Thoracic aorta (tissue), 2 donors: Measurements from ENCODE around the gene DOC2A. TPM values are rescaled to one million over a fixed set of nuclear protein-coding genes. Genes with fewer than 3 reads are reported as not detected.

Experiments used
- ATAC-seq: fragments of 150-250 bp; one replicate; pipeline ENCODE4 v1.8.0; 2017; ENCODE audit warnings: low read depth; ENCODE audit not compliant: insufficient number of reproducible peaks, low FRiP score
- DNase-seq: peaks from one replicate; pipeline ENCODE4 v3.0.0-alpha.2; 2020; ENCODE audit warnings: low spot score
- H3K27ac ChIP-seq, 2 donors: fragments of 200-600 bp; sonication (generic); 1 replicate in 1 of 2; 2 replicates in 1 of 2; pipeline ENCODE4 v1.5.1; 2016; ENCODE audit warnings: mild to moderate bottlenecking in 2 of 2, moderate library complexity in 2 of 2
- H3K27me3 ChIP-seq: fragments of 200-600 bp; sonication (generic); replicated peaks from 2 replicates; pipeline ENCODE4 v1.6.0; 2016; ENCODE audit warnings: mild to moderate bottlenecking; ENCODE audit not compliant: insufficient read depth
- H3K36me3 ChIP-seq: fragments of 200-600 bp; sonication (generic); one replicate; pipeline ENCODE4 v1.5.1; 2016
- H3K4me1 ChIP-seq, 2 donors: fragments of 200-600 bp; sonication (generic); 1 replicate in 1 of 2; 2 replicates in 1 of 2; pipeline versions ENCODE4 v1.5.1 to v1.6.0; 2016; ENCODE audit warnings: low read depth in 2 of 2, mild to moderate bottlenecking in 1 of 2; ENCODE audit not compliant: control insufficient read depth in 1 of 2
- H3K4me3 ChIP-seq: fragments of 200-600 bp; sonication (generic); 2 replicates; pipeline ENCODE4 v1.5.1; 2016; ENCODE audit warnings: mild to moderate bottlenecking
- H3K9me3 ChIP-seq: fragments of 200-600 bp; sonication (generic); 2 replicates; pipeline ENCODE4 v1.5.1; 2016
- total RNA-seq, 2 donors: library from RNA; depleted of rRNA; stranded (reverse); fragments of >200 nt; gene quantifications; one replicate each; pipeline versions ENCODE4 v1.1.0 to v1.2.3, GENCODE V29; 2016
- TF ChIP-seq, protein P1 (sequence below): fragments of 200-600 bp; sonication (generic); IDR thresholded peaks from one replicate; pipeline ENCODE4 v1.5.1; 2019; ENCODE audit warnings: antibody characterized with exemption

Gene DOC2A
- total RNA-seq, 2 donors from 2014 or later, result 0.56 TPM; not detected in 1

DNA sequence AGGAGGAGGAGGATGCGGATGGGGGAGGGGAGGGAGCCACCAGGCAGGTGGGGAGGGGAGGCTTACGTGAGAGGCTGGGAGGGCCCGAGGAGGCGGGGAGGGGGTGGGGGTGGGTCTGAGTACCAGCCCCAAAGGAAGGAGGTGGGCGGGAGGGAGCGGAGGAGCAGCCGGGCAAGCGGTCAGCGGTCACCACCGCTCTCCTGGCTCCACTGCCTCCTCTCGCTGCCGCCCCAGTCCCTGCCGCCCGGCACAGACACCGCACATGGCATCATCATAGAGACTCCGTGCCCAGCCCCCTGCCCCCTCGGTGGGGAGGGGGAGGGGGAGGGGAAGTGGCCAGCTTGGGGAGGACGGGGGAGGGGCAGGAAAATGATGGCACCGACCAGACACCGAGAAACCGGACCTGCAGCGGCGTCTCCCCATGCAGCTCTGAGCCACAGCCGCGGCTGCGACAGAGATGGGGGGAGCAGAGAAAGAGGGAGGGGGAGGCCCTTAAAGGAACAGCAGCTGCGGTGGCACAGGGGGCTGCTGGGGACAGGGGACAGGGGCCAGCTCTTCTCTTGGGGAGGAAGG lies 20.1 kb upstream of the DOC2A start, which contains the start of gene TLCD3B:
TLCD3B (minus strand) TSS at position 431 of the 573 bp plus-strand sequence. CDS start 744 bp downstream, outside the sequence.
- TF ChIP-seq, protein P1, sequence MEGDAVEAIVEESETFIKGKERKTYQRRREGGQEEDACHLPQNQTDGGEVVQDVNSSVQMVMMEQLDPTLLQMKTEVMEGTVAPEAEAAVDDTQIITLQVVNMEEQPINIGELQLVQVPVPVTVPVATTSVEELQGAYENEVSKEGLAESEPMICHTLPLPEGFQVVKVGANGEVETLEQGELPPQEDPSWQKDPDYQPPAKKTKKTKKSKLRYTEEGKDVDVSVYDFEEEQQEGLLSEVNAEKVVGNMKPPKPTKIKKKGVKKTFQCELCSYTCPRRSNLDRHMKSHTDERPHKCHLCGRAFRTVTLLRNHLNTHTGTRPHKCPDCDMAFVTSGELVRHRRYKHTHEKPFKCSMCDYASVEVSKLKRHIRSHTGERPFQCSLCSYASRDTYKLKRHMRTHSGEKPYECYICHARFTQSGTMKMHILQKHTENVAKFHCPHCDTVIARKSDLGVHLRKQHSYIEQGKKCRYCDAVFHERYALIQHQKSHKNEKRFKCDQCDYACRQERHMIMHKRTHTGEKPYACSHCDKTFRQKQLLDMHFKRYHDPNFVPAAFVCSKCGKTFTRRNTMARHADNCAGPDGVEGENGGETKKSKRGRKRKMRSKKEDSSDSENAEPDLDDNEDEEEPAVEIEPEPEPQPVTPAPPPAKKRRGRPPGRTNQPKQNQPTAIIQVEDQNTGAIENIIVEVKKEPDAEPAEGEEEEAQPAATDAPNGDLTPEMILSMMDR, result no peak
- peaks cover 19% of the 10 kb centered on the region for H3K27me3 ChIP-seq

DNA sequence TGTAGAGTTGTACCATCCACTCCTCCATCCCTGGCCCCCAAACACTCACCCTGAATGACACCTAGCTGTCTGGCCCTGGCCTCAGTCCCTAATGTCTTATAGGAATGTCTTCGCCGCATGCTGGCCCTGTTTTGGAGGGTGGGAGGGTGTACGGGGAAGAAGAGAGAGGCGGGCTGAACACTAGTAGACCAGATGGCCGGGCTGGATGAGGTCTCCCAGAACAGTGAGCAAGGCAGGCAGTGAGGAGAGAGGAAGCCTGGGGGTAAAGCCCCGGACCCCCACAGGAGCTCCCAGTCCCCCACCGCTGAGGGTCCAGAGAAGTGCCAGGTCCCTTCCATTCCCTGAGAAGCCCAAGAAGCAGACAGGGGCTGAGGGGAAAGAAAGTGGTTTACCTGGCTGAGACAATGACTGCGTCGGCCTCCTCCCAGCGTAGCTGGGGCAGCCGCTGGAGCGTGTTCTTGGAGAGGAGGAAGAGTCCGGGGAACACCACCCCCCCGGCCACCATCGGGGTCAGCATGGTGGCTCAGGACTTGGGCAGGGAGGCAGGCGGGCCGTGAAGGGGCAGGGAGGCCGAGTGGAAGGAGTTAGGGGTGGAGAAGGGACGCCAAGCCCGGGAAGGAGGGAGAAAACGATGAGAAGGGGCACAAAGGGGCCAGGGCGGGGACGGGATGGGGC lies 19.3 kb upstream of the DOC2A start:
- ATAC-seq, result no peak
- peaks cover 19% of the 10 kb centered on the region for H3K27me3 ChIP-seq

More for the DNA sequence above, 20.1 kb upstream of the DOC2A start, which contains the start of gene TLCD3B:
- ATAC-seq (no peak), DNase-seq (no peak)
- H3K4me3 ChIP-seq, result peak within 1 kb of the TSS; percentile 42
- no peaks in the 10 kb centered on the region for H3K9me3 ChIP-seq
- H3K36me3 ChIP-seq, result no peaks in the 10 kb centered on the region
- H3K27ac ChIP-seq, result no peak within 1 kb of the TSS
- H3K4me1 ChIP-seq, result peaks cover 2 to 8% of the 10 kb centered on the region in 2 donors

DNA sequence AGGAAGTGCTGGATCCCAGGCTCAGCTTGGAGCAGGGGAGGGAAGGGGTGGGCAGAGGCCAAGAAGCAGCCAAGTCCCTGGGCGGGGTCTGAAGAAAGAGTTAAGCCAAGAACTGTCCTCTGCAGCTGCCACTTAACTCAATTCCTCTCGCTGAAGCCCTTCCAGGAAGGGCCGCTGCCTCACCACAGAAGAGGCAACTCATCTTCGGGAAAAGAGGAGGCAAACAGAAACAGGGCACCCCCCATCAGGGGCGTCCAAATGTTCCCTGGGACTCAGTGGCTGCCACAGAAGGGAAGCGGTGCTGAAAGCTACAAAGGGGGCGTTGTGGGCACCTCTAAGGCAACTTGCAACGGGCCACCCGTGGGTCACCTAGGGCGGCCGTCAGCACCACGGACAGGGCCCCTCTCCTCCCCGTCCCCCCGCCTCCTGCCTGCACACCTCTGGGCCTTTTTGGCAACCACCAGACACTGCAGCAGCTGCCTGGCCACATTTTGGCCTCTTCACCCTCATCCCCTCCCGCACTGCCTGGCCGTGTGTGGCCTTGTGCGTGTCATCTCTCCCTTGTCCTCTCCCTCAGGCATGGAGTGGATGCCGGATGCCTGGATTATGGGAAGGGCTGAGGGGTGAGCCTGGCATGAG lies 17.7 kb upstream of the DOC2A start:
- ATAC-seq, result no peak

More for the DNA sequence above, 19.3 kb upstream of the DOC2A start:
- TF ChIP-seq, protein P1, result no peak
- no peaks in the 10 kb centered on the region for H3K36me3 ChIP-seq
- no peaks in the 10 kb centered on the region for H3K9me3 ChIP-seq
- peaks cover 2 to 8% of the 10 kb centered on the region in 2 donors for H3K4me1 ChIP-seq
- H3K4me3 ChIP-seq, result no peak overlapping the region
- H3K27ac ChIP-seq, result no peak overlapping the region
- no peak for DNase-seq

DNA sequence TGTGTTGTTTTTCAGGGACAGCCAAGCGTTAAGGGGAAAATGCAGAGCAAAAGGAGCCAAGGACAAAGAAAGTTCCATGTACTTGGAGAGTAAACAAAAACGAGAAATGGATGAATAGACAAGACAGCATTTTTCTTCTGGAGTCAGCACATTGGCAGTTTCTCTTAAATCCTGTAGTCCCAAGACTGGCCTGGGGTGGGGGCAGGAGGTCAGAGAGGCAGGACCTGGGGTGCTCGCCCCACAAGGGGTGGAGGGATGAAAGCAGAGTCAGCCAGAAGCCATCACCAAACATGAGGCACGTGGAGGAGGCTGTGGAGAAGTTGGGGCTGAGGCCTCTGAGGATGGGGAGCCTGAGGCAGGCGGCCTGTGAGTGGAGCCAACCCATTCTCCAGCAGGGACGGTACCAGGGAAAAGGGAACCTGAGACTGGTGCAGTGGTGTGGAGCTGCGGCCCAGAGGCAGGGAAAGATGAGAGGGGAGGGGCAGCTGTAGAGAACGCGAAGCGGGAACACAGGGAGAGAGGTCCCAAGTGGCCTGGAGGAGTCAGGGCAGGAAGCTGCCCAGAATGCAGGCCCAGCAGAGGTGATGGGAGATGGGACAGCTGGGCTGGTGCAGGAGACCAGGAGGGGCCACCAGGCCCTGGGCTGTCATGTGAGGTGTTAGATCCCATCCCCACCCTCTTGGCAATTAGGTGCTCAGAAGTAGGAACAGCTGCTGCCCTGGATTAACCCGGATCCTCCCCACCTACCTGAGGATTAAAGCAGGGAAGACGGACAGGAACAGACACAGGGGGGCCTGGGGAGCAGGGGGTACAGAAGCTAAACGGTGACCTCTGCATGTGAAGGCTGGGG lies 17.0 kb upstream of the DOC2A start:
- H3K4me3 ChIP-seq, result no peak overlapping the region
- TF ChIP-seq, protein P1, result no peak
- no peaks in the 10 kb centered on the region for H3K9me3 ChIP-seq
- H3K27ac ChIP-seq, result no peak overlapping the region
- H3K36me3 ChIP-seq, result no peaks in the 10 kb centered on the region
- peaks cover 2 to 8% of the 10 kb centered on the region in 2 donors for H3K4me1 ChIP-seq
- DNase-seq (no peak), ATAC-seq (no peak)
- peaks cover 13% of the 10 kb centered on the region for H3K27me3 ChIP-seq

More for the DNA sequence above, 17.7 kb upstream of the DOC2A start:
- Histone ChIP-seq H3K27me3 (peaks cover 19% of the 10 kb centered on the region), H3K9me3 (no peaks in the 10 kb centered on the region), H3K4me3 (no peak overlapping the region), H3K27ac (no peak overlapping the region), H3K4me1 (peaks cover 2 to 8% of the 10 kb centered on the region in 2 donors), H3K36me3 (no peaks in the 10 kb centered on the region)
- TF ChIP-seq, protein P1, result no peak
- no peak for DNase-seq
